Neural progenitor cell (in vitro differentiated cells): Measurements from ENCODE around the gene NHLH2. TPM values are rescaled to one million over a fixed set of nuclear protein-coding genes. Genes with fewer than 3 reads are reported as not detected.

Experiments used
- DNase-seq: peaks from one replicate; pipeline ENCODE4 v3.0.0-alpha.2; 2016; ENCODE audit warnings: low spot score
- H2AFZ ChIP-seq: fragments of 200-600 bp; sonication (generic); replicated peaks from 2 replicates; pipeline ENCODE4 v1.6.1; 2016; ENCODE audit warnings: antibody characterized with exemption
- H3F3A ChIP-seq: fragments of 200-600 bp; sonication (generic); 2 replicates; pipeline ENCODE4 v1.6.1; 2016; ENCODE audit warnings: antibody characterized with exemption, low read depth
- H3K27ac ChIP-seq: fragments of 200-600 bp; sonication (generic); 2 replicates; pipeline ENCODE4 v1.5.1; 2016; ENCODE audit warnings: mild to moderate bottlenecking
- H3K27me3 ChIP-seq: fragments of 200-600 bp; sonication (generic); 2 replicates; pipeline ENCODE4 v1.6.1; 2016; ENCODE audit warnings: mild to moderate bottlenecking, moderate library complexity
- H3K36me3 ChIP-seq: fragments of 200-600 bp; sonication (generic); 2 replicates; pipeline ENCODE4 v1.5.1; 2016
- H3K4me1 ChIP-seq: fragments of 200-600 bp; sonication (generic); 2 replicates; pipeline ENCODE4 v1.6.1; 2016; ENCODE audit warnings: mixed run types
- H3K4me2 ChIP-seq: fragments of 200-600 bp; sonication (generic); 2 replicates; pipeline ENCODE4 v1.6.1; 2016
- H3K4me3 ChIP-seq: fragments of 200-600 bp; sonication (generic); 2 replicates; pipeline ENCODE4 v1.5.1; 2016
- H3K79me2 ChIP-seq: fragments of 200-600 bp; sonication (generic); 2 replicates; pipeline ENCODE4 v1.6.1; 2016; ENCODE audit warnings: low read depth
- H3K9ac ChIP-seq: fragments of 200-600 bp; sonication (generic); 2 replicates; pipeline ENCODE4 v1.6.1; 2016
- H3K9me3 ChIP-seq: fragments of 200-600 bp; sonication (generic); 2 replicates; pipeline ENCODE4 v1.5.1; 2016; ENCODE audit warnings: low read depth
- H4K20me1 ChIP-seq: fragments of 200-600 bp; sonication (generic); 2 replicates; pipeline ENCODE4 v1.6.1; 2016; ENCODE audit warnings: low read depth
- H3K27ac Mint-ChIP-seq: 3 replicates; pipeline ENCODE4 v1.8.0; 2021; ENCODE audit warnings: mixed read lengths
- H3K27me3 Mint-ChIP-seq: 2 replicates; pipeline ENCODE4 v1.8.0; 2022; ENCODE audit warnings: low read depth, mild to moderate bottlenecking, inconsistent platforms, moderate library complexity, mixed read lengths; ENCODE audit not compliant: insufficient read depth
- H3K36me3 Mint-ChIP-seq: 3 replicates; pipeline ENCODE4 v1.8.0; 2021; ENCODE audit warnings: mixed read lengths
- H3K4me1 Mint-ChIP-seq: 3 replicates; pipeline ENCODE4 v1.8.0; 2021; ENCODE audit warnings: mixed read lengths
- H3K4me3 Mint-ChIP-seq: 3 replicates; pipeline ENCODE4 v1.8.0; 2021; ENCODE audit warnings: mild to moderate bottlenecking, moderate library complexity, mixed read lengths
- H3K9me3 Mint-ChIP-seq: 3 replicates; pipeline ENCODE4 v1.8.0; 2020; ENCODE audit warnings: mixed read lengths
- CTCF ChIP-seq: fragments of 200-600 bp; sonication (generic); IDR thresholded peaks from 2 replicates; pipeline ENCODE4 v1.5.1; 2017; ENCODE audit warnings: antibody characterized with exemption, mild to moderate bottlenecking
- EZH2 ChIP-seq: fragments of 200-600 bp; sonication (generic); IDR thresholded peaks from 2 replicates; pipeline ENCODE4 v1.6.1; 2017; ENCODE audit warnings: antibody characterized with exemption, mild to moderate bottlenecking, moderate library complexity
- EZH2phosphoT487 ChIP-seq: fragments of 200-600 bp; sonication (generic); IDR thresholded peaks from 2 replicates; pipeline ENCODE4 v1.6.1; 2017; ENCODE audit warnings: antibody characterized with exemption
- total RNA-seq: library from RNA; depleted of rRNA; stranded (reverse); fragments of >200 nt; gene quantifications from 2 replicates; pipeline ENCODE4 v1.2.3, GENCODE V29; 2015; ENCODE audit warnings: low replicate concordance

Gene NHLH2
- total RNA-seq, 1 donor from 2014 or later = 0.17 TPM

- H3K36me3 ChIP-seq = no peaks in the 10 kb centered on the region
- no peak overlapping the region for H2AFZ ChIP-seq
- H3K9ac ChIP-seq = no peak overlapping the region
- no peak overlapping the region for H3K27ac ChIP-seq
- H3K79me2 ChIP-seq = no peaks in the 10 kb centered on the region
- no peak overlapping the region for H3K4me2 ChIP-seq
- Mint-ChIP-seq H3K4me1 (peaks cover 17% of the 10 kb centered on the region), H3K27ac (no peak overlapping the region), H3K4me3 (no peak overlapping the region), H3K9me3 (no peaks in the 10 kb centered on the region), H3K27me3 (peaks cover 11% of the 10 kb centered on the region), H3K36me3 (peaks cover 2% of the 10 kb centered on the region)
- H3F3A ChIP-seq = peaks cover 14% of the 10 kb centered on the region
- peaks cover 39% of the 10 kb centered on the region for H3K27me3 ChIP-seq
- peaks cover 11% of the 10 kb centered on the region for H3K4me1 ChIP-seq
- no peaks in the 10 kb centered on the region for H4K20me1 ChIP-seq
- DNase-seq = no peak
- TF ChIP-seq CTCF (no peak), EZH2 (no peak), EZH2phosphoT487 (no peak)
- no peaks in the 10 kb centered on the region for H3K9me3 ChIP-seq
- H3K4me3 ChIP-seq = no peak overlapping the region
These were observed 10.0 kb downstream of the NHLH2 start for GRCh38 chr1:115830963-115831362.

- H3K27ac ChIP-seq = no peak overlapping the region
- no peak for DNase-seq
- no peaks in the 10 kb centered on the region for H4K20me1 ChIP-seq
- H3K9ac ChIP-seq = no peak overlapping the region
- Mint-ChIP-seq H3K4me3 (no peak overlapping the region), H3K9me3 (no peaks in the 10 kb centered on the region), H3K4me1 (peaks cover 17% of the 10 kb centered on the region), H3K27ac (no peak overlapping the region), H3K27me3 (peaks cover 8% of the 10 kb centered on the region), H3K36me3 (peaks cover 2% of the 10 kb centered on the region)
- H3K36me3 ChIP-seq = no peaks in the 10 kb centered on the region
- H3K4me3 ChIP-seq = no peak overlapping the region
- H3K4me1 ChIP-seq = peaks cover 11% of the 10 kb centered on the region
- H2AFZ ChIP-seq = no peak overlapping the region
- H3K27me3 ChIP-seq = peaks cover 39% of the 10 kb centered on the region
- peaks cover 14% of the 10 kb centered on the region for H3F3A ChIP-seq
- H3K4me2 ChIP-seq = no peak overlapping the region
- no peaks in the 10 kb centered on the region for H3K79me2 ChIP-seq
- TF ChIP-seq EZH2phosphoT487 (no peak), EZH2 (no peak), CTCF (no peak)
- H3K9me3 ChIP-seq = no peaks in the 10 kb centered on the region
These were observed 11.0 kb downstream of the NHLH2 start for GRCh38 chr1:115829947-115830346.

- peaks cover 17% of the 10 kb centered on the region for H3K4me1 Mint-ChIP-seq
- H2AFZ ChIP-seq = no peak overlapping the region
- no peak for DNase-seq
- no peaks in the 10 kb centered on the region for H3K36me3 ChIP-seq
- peaks cover 8% of the 10 kb centered on the region for H3K27me3 Mint-ChIP-seq
- H3K9ac ChIP-seq = no peak overlapping the region
- no peaks in the 10 kb centered on the region for H3K9me3 Mint-ChIP-seq
- TF ChIP-seq CTCF = no peak
- TF ChIP-seq EZH2phosphoT487 = no peak
- no peak for TF ChIP-seq EZH2
- H3K9me3 ChIP-seq = no peaks in the 10 kb centered on the region
- H3K4me3 Mint-ChIP-seq = peak overlapping the region; percentile 83
- H4K20me1 ChIP-seq = no peaks in the 10 kb centered on the region
- H3K27ac Mint-ChIP-seq = peak overlapping the region; percentile 76
- no peaks in the 10 kb centered on the region for H3K79me2 ChIP-seq
- peaks cover 2% of the 10 kb centered on the region for H3K36me3 Mint-ChIP-seq
- peak overlapping the region; percentile 67 for H3K4me3 ChIP-seq
- peaks cover 11% of the 10 kb centered on the region for H3K4me1 ChIP-seq
- no peak overlapping the region for H3K27ac ChIP-seq
- peaks cover 14% of the 10 kb centered on the region for H3F3A ChIP-seq
- H3K27me3 ChIP-seq = peaks cover 39% of the 10 kb centered on the region
- peak overlapping the region; percentile 98 for H3K4me2 ChIP-seq
These were observed 11.8 kb downstream of the NHLH2 start for GRCh38 chr1:115829023-115829674.
